OCI-LY1 (cell line): ENCODE results near the gene RGS9.

ENCODE experiments used
- H2AFZ ChIP-seq: fragments of 200-600 bp; sonication (generic), shearing (Covaris generic); 2 replicates; pipeline ENCODE4 v1.6.0; 2014; ENCODE audit warnings: antibody characterized with exemption, mild to moderate bottlenecking, low read length
- H3F3A ChIP-seq: fragments of 200-600 bp; sonication (generic), shearing (Covaris generic); 2 replicates; pipeline ENCODE4 v1.6.0; 2014; ENCODE audit warnings: mild to moderate bottlenecking, antibody characterized with exemption, low read length, moderate library complexity; ENCODE audit not compliant: insufficient read depth
- H3K27ac ChIP-seq: fragments of 200-600 bp; sonication (generic); 2 replicates; pipeline ENCODE4 v1.5.1; 2014; ENCODE audit warnings: low read length, mixed run types, mild to moderate bottlenecking, low read depth; ENCODE audit not compliant: poor library complexity, severe bottlenecking
- H3K27me3 ChIP-seq: fragments of 200-600 bp; sonication (generic); 2 replicates; pipeline ENCODE4 v1.6.0; 2014; ENCODE audit warnings: antibody characterized with exemption, mild to moderate bottlenecking, low read length, moderate library complexity; ENCODE audit not compliant: insufficient read depth
- H3K36me3 ChIP-seq: fragments of 200-600 bp; sonication (generic); 2 replicates; pipeline ENCODE4 v1.6.1; 2014; ENCODE audit warnings: mild to moderate bottlenecking, antibody characterized with exemption, low read length, moderate library complexity, mixed read lengths; ENCODE audit not compliant: insufficient read depth
- H3K4me1 ChIP-seq: fragments of 200-600 bp; sonication (generic); 2 replicates; pipeline ENCODE4 v1.5.1; 2014; ENCODE audit warnings: mild to moderate bottlenecking, low read length, moderate library complexity; ENCODE audit not compliant: insufficient read depth, severe bottlenecking
- H3K4me2 ChIP-seq: fragments of 200-600 bp; sonication (generic), shearing (Covaris generic); 2 replicates; pipeline ENCODE4 v1.6.1; 2014; ENCODE audit warnings: low read length
- H3K4me3 ChIP-seq: fragments of 200-600 bp; sonication (generic); 2 replicates; pipeline ENCODE4 v1.5.1; 2014; ENCODE audit warnings: low read length, low read depth, mild to moderate bottlenecking, mixed read lengths; ENCODE audit not compliant: poor library complexity, severe bottlenecking
- H3K79me2 ChIP-seq: fragments of 200-600 bp; shearing (Covaris generic); 2 replicates; pipeline ENCODE4 v1.6.1; 2016; ENCODE audit warnings: mixed run types, low read length, mixed read lengths; ENCODE audit not compliant: insufficient read depth
- H3K9ac ChIP-seq: fragments of 200-600 bp; sonication (generic), shearing (Covaris generic); 2 replicates; pipeline ENCODE4 v1.6.1; 2014; ENCODE audit warnings: mild to moderate bottlenecking, low read length, mixed read lengths
- H3K9me2 ChIP-seq: fragments of 200-600 bp; sonication (generic), shearing (Covaris generic); 2 replicates; pipeline ENCODE4 v1.6.1; 2014; ENCODE audit warnings: low read depth, mild to moderate bottlenecking, low read length, mixed read lengths
- H3K9me3 ChIP-seq: fragments of 200-600 bp; shearing (Covaris generic); 2 replicates; pipeline ENCODE4 v1.6.1; 2014; ENCODE audit warnings: low read length, mixed read lengths
- H4K20me1 ChIP-seq: fragments of 200-600 bp; sonication (generic), shearing (Covaris generic); 2 replicates; pipeline ENCODE4 v1.6.0; 2016; ENCODE audit warnings: mild to moderate bottlenecking, low read length; ENCODE audit not compliant: insufficient read depth
- EZH2 ChIP-seq: fragments of 200-600 bp; sonication (generic), shearing (Covaris generic); IDR thresholded peaks from 2 replicates; pipeline ENCODE4 v1.8.0; 2017; ENCODE audit warnings: borderline replicate concordance, mixed run types, mild to moderate bottlenecking, antibody characterized with exemption, low read length, moderate library complexity, mixed read lengths
- TF ChIP-seq, protein P1 (sequence below): fragments of 200-600 bp; sonication (generic), shearing (Covaris generic); IDR thresholded peaks from 2 replicates; pipeline ENCODE4 v1.5.1; 2017; ENCODE audit warnings: mild to moderate bottlenecking, antibody characterized with exemption, low read length, moderate library complexity, mixed read lengths

The RGS9 gene

GRCh38 chr17:65231662-65232335 is 94.6 kb downstream of the RGS9 start:
- Histone ChIP-seq H3F3A (no peaks in the 10 kb centered on the region), H3K36me3 (no peaks in the 10 kb centered on the region), H3K9me3 (no peaks in the 10 kb centered on the region), H3K9me2 (no peaks in the 10 kb centered on the region), H3K27me3 (no peaks in the 10 kb centered on the region; the same call in 1 of the 2 replicates), H3K27ac (no peak overlapping the region), H3K9ac (no peak overlapping the region), H3K4me2 (no peak overlapping the region), H3K79me2 (no peaks in the 10 kb centered on the region), H3K4me1 (no peaks in the 10 kb centered on the region), H4K20me1 (no peaks in the 10 kb centered on the region), H2AFZ (no peak overlapping the region), H3K4me3 (no peak overlapping the region)
- TF ChIP-seq EZH2 = no peak
- TF ChIP-seq, protein P1, sequence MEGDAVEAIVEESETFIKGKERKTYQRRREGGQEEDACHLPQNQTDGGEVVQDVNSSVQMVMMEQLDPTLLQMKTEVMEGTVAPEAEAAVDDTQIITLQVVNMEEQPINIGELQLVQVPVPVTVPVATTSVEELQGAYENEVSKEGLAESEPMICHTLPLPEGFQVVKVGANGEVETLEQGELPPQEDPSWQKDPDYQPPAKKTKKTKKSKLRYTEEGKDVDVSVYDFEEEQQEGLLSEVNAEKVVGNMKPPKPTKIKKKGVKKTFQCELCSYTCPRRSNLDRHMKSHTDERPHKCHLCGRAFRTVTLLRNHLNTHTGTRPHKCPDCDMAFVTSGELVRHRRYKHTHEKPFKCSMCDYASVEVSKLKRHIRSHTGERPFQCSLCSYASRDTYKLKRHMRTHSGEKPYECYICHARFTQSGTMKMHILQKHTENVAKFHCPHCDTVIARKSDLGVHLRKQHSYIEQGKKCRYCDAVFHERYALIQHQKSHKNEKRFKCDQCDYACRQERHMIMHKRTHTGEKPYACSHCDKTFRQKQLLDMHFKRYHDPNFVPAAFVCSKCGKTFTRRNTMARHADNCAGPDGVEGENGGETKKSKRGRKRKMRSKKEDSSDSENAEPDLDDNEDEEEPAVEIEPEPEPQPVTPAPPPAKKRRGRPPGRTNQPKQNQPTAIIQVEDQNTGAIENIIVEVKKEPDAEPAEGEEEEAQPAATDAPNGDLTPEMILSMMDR = peak; percentile 74

GRCh38 chr17:65235284-65235683 is 98.1 kb downstream of the RGS9 start:
- no peak overlapping the region for H3K4me3 ChIP-seq
- H3K9me3 ChIP-seq = no peaks in the 10 kb centered on the region
- no peaks in the 10 kb centered on the region for H3K9me2 ChIP-seq
- no peak overlapping the region for H3K4me2 ChIP-seq
- no peaks in the 10 kb centered on the region for H4K20me1 ChIP-seq
- H3F3A ChIP-seq = no peaks in the 10 kb centered on the region
- no peaks in the 10 kb centered on the region for H3K79me2 ChIP-seq
- H3K4me1 ChIP-seq = no peaks in the 10 kb centered on the region
- no peaks in the 10 kb centered on the region for H3K27me3 ChIP-seq
- no peak overlapping the region for H3K9ac ChIP-seq
- H3K27ac ChIP-seq = no peak overlapping the region
- H3K36me3 ChIP-seq = no peaks in the 10 kb centered on the region
- TF ChIP-seq EZH2 = no peak
- TF ChIP-seq, protein P1 = no peak
- no peak overlapping the region for H2AFZ ChIP-seq

DNA sequence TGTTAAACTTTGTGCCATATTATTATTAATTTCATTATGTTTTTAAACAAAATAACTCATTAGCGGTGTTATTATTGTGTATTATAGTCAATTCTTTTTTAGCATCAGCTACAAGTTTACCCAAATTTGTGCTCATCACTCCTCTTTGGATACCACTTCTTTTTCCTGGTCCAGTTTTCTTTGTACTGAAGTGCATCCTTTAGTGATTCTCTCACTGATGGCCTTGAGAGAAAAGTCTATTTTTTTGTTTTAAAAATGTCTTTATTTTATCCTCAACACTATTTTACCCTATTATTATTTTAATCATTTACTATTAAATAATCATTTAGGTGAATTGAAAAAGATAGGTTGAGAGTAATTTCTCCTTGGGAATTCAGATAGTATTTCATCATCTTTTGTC is 99.2 kb downstream of the RGS9 start:
- Histone ChIP-seq H3K9ac (no peak overlapping the region), H3K36me3 (no peaks in the 10 kb centered on the region), H3K79me2 (no peaks in the 10 kb centered on the region), H3K4me3 (no peak overlapping the region), H3K9me2 (no peaks in the 10 kb centered on the region), H3F3A (no peaks in the 10 kb centered on the region), H3K27ac (no peak overlapping the region), H3K4me1 (no peaks in the 10 kb centered on the region), H3K27me3 (no peaks in the 10 kb centered on the region), H3K4me2 (no peak overlapping the region), H4K20me1 (no peaks in the 10 kb centered on the region), H2AFZ (no peak overlapping the region), H3K9me3 (no peaks in the 10 kb centered on the region)
- no peak for TF ChIP-seq EZH2
- TF ChIP-seq, protein P1 = no peak
